HCEC 1CT (cell line): Measurements from ENCODE around the gene ZNF175.

Source experiments
- DNase-seq: peaks from one replicate; pipeline ENCODE4 v3.0.0-alpha.2; 2017

ZNF175 gene

GRCh38 chr19:51632126-51632525 lies 61.0 kb downstream of the ZNF175 start:
- no peak for DNase-seq

GRCh38 chr19:51637362-51637978 lies 66.4 kb downstream of the ZNF175 start:
- DNase-seq, result peak; percentile 6

GRCh38 chr19:51639916-51640315 lies 68.8 kb downstream of the ZNF175 start:
- DNase-seq, result no peak

GRCh38 chr19:51640386-51640785 lies 69.3 kb downstream of the ZNF175 start:
- DNase-seq, result no peak

- no peak for DNase-seq
These were observed 70.6 kb downstream of the ZNF175 start for GRCh38 chr19:51641648-51642047.
